NOMO-1 (cell line): Measurements from ENCODE around the gene SERGEF.

ENCODE experiments used
- DNase-seq, 2 experiments: peaks; one replicate each; lab custom pipeline; 2025; ENCODE audit not compliant: unreplicated experiment in 2 of 2; lab: John Stamatoyannopoulos, UW

SERGEF gene

DNA sequence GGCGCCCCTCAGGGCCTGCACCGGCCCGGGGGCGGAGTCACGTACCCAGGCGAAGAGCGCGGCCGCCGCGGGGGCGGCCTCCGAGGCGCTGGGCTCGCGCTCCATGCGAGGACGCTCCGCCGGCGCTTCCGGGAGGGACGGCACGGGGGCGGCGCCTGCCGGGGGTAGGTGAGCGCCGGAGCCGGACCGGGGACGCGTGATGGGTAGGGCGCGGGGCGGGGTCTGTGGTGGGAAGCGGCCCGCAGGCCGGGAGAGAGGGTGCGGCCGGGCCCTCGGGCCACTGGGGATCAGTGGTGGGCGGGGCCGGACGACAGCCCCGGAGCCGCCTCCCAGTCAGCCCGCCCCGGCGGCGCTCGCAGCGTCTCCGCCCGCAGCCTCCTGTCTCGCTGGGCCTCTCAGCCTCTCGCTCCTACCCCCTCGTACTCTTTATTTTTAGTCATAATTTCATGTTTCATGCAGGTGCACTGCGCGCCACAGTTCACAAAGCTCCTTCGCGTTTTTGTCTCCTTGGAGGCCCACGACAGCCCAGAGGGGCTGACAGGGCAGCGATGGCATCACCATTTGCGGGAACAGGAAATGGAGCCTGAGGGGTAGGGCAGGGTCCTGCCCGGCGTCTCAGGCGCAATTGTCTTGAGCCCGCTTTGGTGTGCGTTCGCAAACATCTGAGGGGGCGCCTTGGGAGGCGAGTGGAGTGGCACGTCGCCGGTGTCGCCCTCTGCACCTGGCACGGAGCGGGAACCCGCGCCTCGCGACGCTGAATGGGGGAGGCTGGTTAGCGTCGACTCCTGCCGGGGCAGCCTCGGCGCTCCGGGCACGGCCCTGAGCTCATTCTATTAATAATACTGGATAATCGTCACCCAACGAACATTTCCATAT, at the start of gene SERGEF:
Gene SERGEF, minus strand, starts transcription at position 142 of the 876 bp plus-strand sequence. Its CDS starts 37 bp downstream, at position 105.
- DNase-seq: peak; percentile 85 to 95

DNA sequence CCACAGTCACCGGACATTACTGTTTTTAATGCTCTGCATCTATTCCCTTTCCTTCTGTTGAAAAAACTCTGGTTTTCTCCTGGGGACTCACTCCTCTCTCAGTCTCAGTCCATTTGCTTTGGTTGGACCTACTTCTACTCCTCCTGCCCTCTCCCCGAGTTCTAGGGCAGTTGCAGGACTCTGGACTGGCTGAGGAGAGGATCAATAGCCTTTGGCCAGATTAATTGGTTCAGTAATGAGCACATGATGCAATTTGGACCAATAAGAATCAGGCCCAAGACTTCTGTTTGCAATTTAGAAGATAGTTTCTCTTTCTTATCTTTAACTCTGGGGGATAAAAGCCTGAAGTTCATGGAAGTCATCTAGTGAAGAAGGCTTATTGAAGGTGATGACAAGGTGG, 48.5 kb upstream of the SERGEF start:
- DNase-seq: no peak

DNA sequence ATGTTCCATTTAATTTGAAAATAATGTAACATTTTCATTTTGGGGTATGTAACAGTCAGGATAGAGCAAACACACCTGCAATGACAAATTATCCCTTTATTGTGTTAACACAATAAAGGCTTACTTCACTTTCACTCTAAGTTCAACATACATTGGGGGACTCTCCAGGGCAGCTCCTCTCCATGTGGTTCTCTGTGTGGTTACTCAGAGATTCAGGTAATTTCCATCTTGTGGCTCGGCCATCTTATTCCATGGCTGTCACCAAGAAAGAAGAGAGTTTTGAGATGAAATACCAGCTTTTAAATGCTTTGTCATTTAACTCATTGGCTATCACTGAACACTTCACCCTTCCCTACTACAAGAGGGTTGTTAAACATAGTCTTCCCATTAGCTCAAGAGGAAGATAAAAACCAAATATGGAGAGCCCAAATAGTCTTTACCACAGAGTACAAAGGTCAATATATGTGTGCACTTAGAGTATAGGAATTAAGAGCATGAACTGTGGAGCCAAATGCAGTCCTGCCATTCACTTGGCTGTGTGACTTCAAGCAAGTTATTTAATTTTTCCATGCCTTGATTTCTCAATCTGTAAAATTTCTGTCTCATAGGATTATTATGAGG, 43.8 kb upstream of the SERGEF start:
- DNase-seq: peak in 1 of 2 experiments; percentile 18

DNA sequence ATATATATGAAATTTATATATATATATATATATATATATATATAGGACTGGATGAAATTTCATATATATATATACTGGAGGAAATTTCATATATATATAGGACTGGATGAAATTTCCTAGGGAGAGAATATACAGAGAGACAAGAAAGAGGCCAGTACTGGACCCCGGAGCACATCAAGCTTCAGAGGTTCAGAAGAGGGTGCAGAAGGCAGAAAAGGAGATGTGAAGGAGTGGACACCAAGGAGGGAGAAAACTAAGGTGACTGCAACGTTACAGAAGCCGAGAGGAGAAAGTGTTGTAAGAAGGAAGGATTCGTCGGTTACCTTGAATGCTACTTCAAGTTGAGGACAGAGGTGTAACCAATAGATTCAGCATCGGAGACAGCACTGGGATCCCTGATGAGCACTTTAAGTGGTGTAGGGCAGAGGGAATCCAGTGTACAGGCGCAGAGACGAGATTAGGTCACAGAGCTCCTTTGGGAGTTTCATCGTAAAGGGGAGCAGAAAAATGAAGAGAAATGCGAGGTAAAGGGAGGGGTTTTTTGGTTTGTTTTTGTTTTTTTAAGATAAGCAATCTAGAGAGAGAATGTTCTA, 41.8 kb upstream of the SERGEF start:
- DNase-seq: no peak

DNA sequence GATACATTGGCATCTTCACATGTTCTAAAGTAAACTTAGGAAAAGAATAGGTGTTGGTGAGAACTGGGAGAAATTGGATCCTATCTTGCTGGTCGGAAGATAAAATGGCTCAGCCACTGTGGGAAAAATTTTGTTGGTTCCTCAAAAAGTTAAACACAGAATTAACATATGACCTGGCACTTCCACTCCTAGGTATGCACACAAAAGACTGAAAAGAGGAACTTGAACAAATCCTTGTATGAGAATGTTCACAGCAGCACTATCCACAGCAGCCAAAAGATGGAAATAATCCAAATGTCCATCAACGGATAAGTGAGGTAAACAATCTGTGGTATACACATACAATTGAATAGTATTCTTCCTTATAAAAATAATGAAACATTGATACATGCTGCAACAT, 38.0 kb upstream of the SERGEF start:
- peak; percentile 3 to 65 for DNase-seq

DNA sequence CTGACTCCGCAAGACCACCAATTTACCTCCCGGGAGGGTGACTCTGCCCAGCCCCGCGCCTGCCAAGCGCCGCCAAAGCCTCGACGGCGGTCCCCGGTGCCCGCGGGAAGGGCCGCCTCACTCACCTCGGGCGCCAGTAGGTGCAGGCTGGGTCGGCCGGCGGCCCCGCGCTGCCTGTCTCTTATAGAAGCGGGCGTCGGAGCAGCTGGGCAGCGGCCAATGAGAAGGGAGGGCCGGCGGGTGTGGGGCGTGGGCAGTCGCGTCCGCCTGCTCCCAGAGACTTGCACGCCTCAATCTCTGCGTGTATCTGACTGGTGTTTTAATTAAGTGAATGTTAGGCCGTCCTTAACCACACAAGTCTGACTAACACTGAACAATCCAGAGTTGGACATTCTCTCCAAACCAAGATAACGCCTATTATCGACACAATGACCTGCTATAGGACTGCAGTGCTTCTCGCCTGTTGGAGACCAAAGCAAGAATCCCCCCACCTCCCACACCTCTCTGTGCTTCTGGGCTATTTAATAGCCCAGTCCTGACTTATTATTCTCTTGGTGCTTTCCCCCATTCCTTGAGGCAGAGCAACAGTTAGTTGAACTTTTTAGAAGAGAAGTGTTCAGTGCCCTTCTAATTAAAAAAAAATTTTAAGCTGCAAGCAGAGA, 33.4 kb upstream of the SERGEF start, which contains the start of gene TPH1:
Gene TPH1, minus strand, starts transcription at position 154 of the 662 bp plus-strand sequence. CDS start 5,507 bp downstream, outside the sequence.
- no peak for DNase-seq

DNA sequence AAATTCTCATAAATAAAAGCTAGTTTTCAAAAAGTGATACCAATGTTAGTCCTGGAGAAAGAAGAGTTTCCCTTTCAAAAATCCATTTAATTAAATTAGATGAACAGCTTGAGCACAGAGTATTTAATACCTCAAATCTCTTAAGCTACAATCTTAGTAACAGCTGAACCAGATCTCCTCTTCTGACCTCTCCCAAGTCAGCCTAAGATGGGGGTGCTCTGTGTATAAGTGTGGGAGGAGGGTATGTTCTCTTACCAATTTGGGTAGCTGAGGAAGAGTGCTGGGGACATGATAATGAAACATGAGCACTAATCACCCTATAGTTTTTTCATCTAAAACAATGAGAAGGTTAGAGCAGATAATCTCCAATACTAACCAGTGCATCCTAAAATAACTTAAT, 23.6 kb upstream of the SERGEF start:
- DNase-seq: no peak

DNA sequence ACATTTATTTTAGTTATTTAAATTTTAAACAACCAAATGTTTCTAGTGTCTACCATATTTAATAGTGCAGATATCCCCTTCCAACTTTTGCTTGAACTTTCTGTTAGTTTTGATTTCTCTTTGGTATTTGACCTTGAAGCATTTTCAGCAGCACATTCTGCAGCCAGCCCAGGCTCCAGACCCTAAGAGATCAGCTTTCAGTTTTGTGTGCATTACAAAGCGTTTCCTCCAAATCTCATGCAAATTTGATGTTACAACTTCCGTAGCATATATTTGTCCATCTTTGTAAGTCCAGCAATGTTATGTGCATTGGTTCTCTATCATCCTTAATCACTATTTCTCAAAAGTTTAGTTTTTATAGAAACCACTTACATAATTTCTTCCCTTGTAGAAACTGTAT, 14.6 kb upstream of the SERGEF start:
- no peak for DNase-seq

DNA sequence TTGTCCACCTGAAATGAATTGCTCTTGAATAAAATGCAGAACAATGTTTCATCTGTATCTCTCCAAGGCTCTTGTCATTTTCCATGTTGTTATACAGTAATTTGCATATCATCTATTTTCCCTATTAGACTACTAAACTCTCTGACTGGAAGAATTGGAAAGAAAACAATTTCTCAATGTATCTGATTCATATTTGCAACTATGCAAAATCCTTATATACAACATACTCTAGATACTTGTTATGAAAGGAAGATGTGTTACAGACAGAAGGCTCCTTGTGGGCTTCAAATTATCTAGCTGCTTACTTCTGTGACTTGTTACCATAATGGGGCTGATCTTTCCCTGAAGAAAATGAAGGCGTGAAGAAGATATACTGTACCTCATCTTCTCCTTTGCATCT, 9.6 kb upstream of the SERGEF start:
- no peak for DNase-seq

DNA sequence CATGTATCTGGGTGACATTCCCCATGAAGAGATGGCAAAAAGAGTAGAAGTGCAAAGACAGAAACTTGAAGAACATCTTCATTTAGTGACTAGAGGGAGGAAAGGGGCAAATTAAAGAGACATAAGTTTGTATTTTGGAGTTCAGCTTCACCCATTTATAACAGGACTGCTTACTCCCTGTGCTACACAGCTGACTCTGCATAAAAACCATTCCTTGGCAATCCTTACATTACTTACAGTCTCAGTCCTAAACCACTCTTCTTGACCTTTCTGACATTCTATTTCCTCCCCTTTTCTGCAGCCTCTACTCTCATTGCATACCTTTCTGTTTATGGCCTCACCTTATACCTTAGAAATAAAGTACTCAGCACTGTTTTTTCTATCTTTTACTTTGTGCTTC, 6.8 kb upstream of the SERGEF start:
- DNase-seq: no peak

DNA sequence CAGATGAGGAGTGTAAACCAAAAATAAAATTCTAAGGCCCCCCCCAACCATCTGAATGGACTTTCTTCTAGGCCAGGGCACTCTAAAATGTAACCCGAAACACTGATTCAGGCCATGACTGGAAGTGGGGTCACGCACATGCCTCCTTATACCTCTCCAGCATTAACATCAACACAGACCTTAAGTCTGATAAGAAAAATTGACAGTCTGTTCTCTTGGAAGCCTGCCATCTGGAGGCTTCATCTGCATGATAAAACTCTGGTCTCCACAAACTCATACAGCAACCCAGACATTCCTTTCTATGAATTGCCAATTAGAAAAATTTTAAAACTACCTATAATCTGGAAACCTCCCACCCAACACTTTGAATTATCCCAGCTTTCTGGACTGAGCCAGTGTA, 3.9 kb upstream of the SERGEF start:
- DNase-seq: no peak

DNA sequence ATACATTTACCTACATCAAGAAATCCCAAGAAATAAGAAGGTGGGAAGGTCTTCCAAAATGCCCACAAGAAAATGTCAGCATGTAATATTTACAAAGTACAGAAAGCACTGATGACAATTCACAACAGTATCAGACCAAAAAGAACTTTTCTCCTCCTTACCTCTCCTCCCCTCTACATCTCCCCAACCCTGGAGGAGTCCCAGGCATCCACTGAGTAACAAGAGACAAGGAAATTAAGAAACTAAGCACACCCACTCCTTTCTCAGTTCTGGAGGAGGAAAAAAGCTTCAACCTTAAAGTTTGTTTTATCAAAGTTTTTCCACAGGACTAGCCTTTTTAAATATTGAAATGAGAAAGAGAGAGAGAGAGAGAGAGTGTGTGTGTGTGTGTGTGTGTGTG, 2.0 kb upstream of the SERGEF start:
- no peak for DNase-seq

DNA sequence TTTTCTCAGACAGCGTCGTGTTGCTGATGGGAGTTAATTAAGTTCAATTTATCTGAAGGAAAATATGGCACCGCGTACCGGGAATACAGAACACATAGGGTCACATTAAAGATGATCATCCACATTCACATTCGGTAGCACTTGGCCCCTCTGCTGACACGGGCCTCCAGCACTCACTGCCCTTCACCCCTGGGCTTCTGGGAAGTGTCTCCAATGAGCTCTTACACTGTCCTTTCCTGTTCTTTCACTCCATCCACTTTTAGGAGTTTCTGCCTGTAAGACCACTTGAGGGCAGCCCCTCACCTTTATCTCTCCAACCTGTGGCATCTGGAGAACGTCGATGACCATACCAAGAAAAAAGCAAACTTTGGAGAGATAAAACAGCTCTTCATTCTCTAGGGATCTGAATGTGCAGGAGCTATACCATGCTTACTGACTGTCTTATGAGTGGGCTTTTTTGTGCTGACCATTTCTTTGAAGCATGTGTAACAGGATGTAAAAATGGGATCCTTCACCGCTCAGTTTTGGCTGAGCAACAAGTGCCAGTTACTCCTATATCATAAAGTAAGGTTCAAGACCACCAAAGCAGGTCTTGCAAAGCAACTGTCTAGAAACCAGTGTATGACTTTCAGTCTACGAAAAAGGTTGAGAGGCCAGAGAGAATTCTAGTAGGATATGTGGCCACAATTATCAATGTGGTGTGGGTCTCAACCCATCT, 1.1 kb upstream of the SERGEF start:
- peak in 1 of 2 experiments; percentile 33 for DNase-seq

DNA sequence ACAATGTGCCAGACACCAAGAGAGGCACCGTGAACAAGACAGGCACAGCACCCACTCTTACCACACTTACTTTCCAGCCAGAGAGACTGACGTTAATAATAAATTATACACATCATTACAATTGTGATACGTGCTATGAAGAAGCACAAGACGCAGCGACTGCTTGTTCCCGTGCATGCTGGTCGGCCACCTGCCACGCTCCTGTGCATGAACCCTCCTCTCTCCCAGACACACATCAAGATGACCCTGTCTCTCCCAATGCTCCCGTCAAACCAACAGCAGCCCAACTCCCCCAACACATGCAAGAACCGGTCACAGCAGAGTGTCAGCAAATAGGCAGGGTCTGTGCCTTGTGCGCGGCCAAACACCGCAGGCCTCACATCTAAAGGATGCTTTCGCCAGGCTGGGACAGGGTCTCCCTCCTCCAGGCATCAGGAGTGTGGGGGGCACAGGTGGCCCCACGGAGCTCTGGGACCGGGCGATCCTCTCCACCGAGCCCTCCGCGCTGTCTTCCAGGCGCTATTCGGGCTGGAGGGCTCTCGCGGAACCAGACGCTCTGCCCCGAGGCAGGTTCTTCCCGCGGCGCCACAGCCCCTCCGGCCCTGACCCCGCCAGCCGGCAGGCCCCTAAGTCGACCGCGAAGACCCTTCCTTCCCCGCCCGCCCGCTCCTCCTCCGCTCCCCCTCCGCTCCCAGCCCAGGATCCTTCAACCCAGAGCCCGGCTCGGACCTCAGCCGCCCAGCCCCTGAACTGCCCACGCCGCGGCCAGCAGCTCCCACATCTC, 533 bp downstream of the SERGEF start:
- no peak for DNase-seq

DNA sequence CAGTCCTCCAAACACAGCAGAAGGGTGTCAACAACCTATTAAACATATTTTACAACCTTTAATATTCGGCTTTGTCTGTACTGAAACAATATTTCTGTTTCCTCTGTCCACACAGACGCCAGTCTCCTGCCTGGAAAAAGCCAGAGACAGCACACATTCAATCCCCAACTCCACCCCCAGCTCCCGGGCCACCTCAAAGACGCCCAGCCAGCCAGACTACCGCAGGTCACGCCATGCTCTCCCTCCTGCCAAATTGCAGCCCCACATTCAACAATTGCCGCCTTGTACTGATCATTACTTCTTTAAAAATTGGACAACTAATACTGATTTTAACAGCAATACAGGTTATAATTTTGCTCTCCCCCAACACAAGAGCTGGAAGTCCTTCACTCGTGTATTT, 1.2 kb downstream of the SERGEF start:
- no peak for DNase-seq

DNA sequence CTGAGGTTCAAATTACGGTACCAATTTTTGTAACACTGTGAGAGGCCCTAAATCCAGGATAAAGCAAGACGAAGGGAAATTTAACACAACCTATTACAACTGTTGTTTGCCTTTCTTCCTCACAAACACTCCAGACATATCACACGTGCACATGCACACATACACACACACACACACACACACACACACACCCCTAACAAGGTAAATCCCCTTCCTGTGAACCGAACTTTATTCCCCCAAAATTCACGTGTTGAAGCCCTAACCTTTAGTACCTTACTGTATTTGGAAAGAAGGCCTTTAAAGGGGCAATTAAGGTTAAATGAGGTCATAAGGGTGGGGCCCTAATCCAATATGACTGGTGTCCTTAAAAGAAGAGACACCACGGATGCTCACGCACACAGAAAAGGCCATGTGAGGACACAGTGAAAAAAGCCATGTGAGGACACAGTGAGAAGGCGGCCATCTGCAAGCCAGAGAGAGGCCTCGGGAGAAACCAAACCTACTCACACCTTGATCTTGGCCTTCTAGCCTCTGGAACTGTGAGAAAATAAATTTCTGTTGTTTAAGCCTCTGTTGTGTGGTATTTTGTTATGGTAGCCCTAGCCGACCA, 1.8 kb downstream of the SERGEF start:
- no peak for DNase-seq

DNA sequence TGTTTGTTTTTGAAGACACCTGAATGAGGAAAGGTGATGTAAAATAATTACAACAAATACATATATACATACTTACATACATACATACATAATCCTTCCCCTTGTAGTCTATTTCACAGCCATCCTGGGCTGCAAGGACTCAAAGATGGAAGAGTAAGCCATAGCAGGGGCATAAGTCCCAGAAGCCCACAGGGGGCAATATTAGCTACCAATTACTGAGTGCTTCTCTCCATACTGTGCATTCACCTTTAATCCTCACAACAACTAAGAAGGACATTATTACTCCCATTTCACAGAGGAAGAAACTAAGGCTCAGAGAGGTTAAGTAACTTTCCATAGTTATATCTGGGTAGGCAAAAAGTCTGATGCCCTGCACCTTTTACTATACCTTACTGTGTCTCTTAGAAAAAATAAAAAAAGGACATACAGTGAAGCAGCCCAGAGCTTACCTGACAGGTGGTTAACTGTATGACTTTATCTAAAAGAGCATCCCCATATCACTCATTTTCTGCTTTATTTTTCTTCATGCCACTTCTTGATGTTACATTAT, 2.7 kb downstream of the SERGEF start:
- DNase-seq: no peak

DNA sequence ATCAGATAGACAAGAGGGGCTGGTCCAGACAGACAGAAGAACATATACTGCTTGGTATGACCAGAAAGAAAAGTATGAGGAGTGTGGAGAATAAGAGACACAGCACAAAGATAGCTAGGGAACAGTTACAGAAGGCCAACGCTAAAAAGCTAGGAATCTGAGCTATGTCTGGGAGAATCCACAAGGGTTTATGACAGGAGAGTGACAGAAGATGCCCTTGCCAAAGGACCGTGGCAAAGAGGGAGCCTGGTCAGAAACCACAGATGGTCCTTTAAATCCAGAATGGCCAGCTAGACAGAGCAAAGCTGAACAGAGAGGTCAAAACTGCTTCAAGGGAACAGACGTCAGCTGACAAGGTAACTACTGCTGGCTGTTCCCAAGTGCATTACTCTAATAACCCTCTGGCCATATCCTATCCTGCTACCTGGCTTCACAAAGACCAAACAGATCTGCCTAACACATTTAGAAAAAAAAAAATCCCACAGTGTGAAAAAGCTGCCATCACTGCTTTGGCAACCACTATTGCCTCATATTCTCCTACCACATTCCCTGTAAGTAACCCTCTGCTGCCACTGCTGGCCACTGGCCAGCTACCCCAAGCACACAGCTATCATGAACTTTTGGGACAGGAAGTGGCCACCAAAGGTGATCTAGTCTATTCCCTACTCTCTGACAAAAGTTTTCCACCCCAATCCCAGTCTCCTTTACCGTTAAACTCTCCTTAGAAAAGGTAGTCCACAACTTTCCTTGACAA, 7.3 kb downstream of the SERGEF start:
- no peak for DNase-seq
